Hindlimb muscle (tissue), 1 donor: ENCODE results near the gene PTGIS. TPM values are rescaled to one million over a fixed set of nuclear protein-coding genes. Genes with fewer than 3 reads are reported as not detected.
"Not testable (repeated sequence)": the region's sequence is repeated elsewhere in the genome, so short reads cannot be mapped to it uniquely, and the experiment has no call there.

ENCODE experiments used
- DNase-seq: peaks from one replicate; pipeline ENCODE4 v3.0.0-alpha.2; 2013
- polyA plus RNA-seq: library from polyadenylated mRNA; unstranded; fragments of 120-200 nt; gene quantifications from one replicate; pipeline ENCODE4 v1.2.1, GENCODE V29; 2013; ENCODE audit not compliant: insufficient read length

Gene PTGIS
- polyA plus RNA-seq, 1 donor, result 28.0 TPM

DNA sequence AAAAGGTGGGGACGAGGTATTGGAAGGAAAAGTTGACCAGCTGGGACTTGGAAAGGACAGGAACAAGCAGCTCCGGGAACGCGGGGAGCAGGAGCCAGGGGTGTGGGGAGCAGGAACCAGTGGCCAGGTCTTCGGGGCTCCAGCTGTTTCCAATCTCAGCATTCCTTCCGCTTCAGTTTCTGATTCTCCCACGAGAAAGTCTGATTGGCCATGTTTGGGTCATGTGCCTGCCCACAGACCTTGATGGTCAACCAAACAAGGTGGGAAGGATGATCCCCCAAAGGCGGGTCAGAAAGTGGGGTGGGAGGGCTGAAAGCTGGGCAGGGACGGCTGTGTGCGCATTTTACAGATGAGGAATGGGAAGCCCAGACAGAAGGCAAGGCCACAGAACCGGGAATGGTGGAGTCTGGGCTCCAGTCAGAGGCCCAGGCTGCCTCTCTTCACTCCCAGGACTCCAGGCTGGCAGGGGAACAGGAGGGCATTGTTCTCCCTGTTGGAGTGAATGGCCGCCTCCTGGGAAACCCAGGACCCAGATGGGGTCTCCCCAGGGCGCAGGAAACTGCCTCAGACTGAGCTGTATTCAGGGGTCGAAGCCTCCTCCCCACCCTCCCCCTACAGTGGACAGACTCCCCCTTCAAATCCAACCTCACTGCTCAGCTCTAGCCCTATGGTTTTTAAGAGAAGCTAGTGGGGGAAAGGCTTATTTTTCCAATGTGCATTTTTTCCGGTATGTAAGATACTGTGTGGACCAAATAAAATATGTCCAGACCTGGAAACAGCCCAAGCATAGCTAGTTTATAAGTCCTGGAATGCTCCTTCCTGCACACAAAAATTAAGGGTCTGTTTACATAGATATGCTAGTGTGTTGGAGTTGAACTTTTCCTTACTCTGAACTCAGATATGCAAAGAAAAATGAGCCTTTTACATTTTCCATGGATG lies 12.2 kb upstream of the PTGIS start:
- DNase-seq, result peak; percentile 79

GRCh38 chr20:49579195-49579594 lies 11.3 kb upstream of the PTGIS start:
- DNase-seq, result no peak

DNA sequence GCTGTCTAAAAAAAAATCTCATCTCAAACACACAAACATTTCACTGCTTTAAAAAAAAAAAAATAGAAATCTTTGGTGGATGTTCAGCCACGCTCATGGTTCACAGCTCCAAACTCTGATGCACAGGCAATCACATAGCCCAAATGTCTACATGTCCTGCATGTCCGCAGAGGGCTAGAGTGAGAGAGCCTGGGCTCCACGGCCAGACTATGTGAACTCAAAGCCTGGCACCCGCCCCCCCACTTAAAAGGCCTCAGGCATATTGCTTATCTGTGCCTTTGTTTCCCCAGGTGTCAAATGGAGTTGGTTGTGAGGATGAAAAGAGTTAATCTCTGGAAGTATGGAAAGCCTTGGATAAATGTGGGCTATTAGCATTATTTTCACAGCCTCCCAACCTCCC lies 10.5 kb upstream of the PTGIS start:
- DNase-seq, result no peak

DNA sequence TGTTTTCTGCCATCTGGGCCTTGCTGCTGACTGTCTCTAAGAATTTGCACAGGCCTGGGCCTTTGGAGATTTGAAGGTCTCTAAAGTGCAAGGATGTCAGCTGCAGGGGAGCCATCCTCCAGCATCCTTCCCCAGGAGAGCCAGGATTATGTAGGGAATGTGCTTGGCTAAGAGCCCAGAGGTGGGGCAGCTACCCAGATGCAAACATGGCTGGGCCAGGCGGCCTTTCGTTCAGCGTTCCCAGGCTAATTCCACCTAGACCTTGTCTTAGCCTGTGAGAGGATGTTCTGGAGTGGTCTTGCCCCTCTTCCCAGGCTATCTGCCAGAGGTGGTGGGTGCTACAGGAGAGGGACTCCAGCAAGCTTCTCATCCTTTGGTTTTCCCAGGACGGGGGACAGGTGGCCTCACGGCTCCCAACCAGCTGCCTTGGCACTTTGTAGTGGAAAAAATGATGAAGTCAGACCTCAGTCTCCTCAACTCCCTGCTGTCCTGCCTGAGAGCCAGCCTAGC lies 7.7 kb upstream of the PTGIS start:
- DNase-seq, result peak; percentile 86

- DNase-seq, result no peak
Observed at GRCh38 chr20:49573900-49574416, 6.0 kb upstream of the PTGIS start.

DNA sequence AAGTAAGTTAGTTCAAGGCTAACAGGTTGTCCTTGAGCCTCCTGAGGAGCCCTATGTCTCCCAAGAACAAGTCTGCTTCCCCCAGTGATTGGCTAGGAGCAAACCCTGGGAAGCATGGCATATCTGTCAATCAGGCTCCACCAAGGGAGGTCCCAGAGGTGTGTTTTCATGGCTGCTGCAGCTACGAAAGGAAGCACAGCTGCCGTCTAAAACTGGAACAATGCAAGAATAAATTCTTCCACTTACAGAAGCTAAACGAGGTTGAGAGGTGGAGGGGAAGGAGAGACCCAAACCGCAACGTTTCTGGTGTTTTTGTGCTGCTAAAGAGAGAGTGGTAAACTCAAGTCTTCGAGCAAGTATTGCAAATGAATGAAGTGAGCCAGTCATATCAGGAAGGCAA lies 4.9 kb upstream of the PTGIS start:
- DNase-seq, result no peak

DNA sequence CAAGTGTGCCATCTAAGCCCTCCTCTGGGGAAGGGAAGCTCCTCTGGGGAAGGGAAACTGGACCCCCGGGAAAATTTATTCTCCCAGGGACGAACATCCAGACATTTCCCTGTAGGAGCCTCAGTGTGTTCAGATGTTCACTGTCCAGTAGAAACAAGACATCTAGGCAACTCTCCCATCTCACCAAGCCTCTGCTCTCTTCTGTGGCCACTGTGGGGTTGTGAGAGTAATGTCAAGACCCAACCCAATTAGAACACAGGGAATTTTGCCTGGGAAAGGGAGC lies 3.6 kb upstream of the PTGIS start:
- no peak for DNase-seq

DNA sequence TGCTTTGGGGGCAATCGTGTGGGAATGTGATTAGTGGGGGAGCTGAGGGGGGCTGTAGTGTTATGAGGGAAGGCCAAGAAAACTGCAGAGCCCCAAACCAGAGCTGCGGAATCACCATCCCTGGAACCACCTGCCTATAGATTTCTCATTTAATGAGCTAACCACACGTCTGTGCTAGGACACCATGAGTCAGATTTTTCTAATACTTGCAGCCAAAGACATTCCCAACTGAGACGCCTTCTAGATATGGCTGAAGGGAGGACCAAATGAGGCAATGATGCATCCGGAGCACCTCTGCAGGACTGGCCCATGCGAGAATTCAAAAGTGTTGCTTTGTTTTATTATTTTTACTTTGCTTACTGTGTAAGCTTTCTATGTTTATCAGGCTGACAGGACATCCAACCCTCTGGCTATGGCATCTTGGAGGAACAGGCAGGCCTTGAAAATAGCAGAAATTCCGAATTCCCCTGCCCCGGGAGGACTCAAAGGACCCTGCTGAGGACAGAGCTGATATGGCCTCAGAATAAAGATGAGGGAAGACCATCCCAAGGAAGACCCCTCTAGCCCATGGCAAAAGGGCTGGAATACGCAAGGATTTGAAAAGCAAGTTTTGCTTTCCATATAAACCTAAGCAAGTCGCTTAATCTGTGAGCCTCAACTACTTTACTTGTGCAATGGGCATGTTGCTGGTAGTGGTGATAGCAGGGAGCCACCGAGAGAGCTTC lies 3.1 kb upstream of the PTGIS start:
- DNase-seq, result no peak

GRCh38 chr20:49570161-49570827 lies 2.4 kb upstream of the PTGIS start:
- DNase-seq, result no peak

DNA sequence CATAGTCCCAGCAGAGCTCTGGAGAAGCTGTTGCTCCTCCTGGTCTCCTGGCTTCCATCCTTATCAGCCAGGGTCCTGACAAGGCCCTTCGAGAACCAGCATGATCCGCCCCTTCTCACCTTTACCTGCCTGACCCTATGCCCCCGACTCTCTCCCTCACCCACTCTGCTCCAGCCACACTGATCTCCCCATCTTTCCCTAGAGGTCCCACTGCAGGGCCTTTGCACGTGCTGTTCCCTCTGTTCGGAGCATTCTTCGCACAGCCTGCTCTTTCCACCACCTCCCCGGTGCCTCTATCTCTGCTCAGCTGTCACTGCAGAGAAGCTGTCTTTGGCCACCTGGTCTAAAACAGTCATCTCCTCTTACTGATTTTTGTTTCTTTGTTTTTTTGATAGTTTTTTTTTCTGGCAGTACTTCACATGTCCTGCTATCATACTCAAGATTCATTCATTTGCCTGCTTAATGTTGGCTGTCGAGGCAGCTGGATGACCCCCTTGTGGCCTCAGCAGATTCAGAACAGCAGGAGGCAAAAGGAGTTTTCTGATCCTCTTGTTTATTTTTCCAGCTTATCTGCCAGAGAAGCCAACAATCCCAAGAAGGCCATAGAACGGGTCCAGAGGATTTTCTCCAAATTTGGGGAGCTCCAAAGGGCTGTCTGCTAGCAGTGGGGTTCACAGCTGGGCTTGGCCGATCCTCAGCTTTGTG lies 1.6 kb upstream of the PTGIS start:
- peak; percentile 51 for DNase-seq

GRCh38 chr20:49568278-49569151 lies 578 bp upstream of the PTGIS start:
- peak; percentile 75 for DNase-seq

DNA sequence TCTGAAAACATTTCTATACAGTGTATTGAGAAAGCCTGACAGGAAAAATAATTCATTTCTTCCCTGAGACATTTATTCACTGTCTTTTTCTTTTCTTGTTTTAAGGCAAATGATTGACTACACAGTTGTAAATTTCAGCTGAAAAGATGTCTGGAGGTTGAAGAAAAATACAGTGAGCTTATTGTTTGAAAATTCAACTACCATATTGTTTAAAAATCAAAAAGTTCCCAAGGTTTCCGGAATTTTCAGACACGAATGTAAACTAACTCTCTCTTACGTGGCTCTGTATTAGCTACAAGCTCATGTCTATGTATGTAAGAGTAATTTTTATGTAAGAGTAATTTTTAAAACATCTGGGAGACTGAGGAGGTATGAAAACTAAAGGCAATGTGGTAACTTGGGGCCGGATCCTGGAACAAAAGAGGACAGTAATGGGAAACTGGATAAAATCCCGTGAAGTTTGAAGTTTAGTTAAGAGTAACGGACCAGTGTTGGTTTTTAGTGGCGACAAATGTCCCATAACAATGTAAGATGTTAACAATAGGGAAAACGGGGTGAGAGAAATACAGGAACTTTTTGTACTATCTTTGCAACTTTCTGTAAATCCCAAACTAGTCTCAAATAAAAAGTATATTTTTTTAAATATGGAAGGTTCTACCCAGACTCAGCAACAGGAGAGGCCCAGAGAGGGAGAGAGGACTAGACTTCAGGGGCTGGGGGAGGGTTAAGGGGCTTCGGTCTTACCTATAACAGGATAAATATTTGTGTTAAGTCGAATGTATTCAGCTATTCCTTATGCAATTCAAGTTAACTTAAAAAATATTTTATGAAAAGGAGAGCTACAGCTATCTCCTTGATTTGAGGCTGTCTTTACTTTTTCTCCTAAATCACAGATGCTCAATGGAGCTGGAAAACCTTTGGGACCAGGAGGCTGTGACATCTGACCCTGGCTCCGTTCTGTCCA lies 1.3 kb downstream of the PTGIS start:
- no peak for DNase-seq

GRCh38 chr20:49564991-49565390 lies 2.9 kb downstream of the PTGIS start:
- not testable (repeated sequence) for DNase-seq

DNA sequence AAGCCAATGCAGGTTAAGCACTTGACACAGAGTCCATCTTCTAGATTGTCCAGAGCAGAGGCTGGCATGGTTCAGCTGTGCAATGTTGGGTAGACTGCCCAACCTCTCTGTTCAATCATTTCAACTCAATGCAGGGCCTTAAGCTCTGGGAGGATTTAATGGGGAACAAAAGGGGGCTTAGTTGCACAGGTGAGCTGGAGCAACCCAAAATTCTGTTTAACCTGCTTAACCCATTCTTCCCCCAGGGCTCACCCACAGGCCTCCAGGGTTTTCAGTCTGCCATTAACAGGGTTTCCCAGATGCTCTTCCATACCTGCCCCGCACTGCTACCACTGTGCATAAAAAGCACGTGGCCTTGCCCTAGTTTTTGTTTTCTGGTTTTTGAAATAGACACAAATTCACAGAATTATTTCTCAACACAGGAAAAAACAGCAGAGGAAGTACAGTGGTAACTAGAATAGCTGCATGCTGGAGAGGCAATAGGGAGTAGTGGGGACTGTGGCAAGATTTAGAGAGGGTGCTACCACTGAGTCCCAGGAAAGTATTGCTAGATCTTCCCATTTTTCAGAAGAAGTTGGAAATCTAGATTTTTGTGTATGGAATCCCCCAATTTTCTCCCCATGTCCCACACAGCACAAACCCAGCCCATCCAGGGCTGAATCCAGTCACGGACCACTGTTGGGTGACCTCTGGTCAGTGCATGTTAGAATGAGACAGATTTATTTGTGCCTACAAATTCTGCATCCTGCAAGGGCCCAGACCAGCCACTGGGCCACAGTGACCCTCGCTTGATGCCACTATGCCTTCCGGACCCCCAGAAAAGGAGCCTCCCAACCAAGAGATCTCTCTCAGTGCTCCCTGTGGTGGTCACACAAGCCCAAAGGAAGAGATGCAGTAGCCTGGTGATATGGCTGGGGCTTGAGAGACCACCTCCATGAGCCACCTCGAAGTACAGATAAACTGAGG lies 4.6 kb downstream of the PTGIS start:
- DNase-seq, result no peak

- DNase-seq, result peak; percentile 80
Observed at GRCh38 chr20:49562311-49563014, 5.5 kb downstream of the PTGIS start.

GRCh38 chr20:49561806-49562205 lies 6.1 kb downstream of the PTGIS start:
- no peak for DNase-seq

GRCh38 chr20:49561256-49561655 lies 6.7 kb downstream of the PTGIS start:
- DNase-seq, result no peak

DNA sequence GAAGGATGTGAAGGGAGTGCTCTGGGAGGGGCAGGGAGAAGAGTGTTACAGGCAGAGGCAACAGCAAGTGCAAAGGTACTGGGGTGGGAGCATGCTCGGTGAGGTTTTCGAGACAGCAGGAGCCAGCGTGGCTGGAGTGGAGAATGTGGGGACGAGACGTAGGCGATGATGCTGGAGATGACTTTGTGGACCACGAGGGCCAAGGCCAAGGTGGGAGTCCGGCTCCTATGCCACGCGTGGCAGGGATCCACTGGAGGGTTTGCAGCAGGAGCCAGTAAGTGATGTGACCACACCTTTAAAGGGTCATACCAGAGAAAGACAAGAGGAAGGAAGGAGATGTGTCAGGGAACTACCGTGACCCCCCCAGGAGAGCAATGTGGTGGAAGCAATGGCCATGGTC lies 7.3 kb downstream of the PTGIS start:
- DNase-seq, result no peak
